HG02588 (cell line): ENCODE measurements around the gene ABR.
A peak's percentile ranks its signal among the peaks of the same experiment; 100 is the strongest.

Experiments used
- ATAC-seq: cut with Tn5 transposase; IDR thresholded peaks from one replicate; pipeline ENCODE4 v1.9.1; 2021; ENCODE audit warnings: mild to moderate bottlenecking, moderate library complexity; ENCODE audit not compliant: unreplicated experiment

Gene ABR

DNA sequence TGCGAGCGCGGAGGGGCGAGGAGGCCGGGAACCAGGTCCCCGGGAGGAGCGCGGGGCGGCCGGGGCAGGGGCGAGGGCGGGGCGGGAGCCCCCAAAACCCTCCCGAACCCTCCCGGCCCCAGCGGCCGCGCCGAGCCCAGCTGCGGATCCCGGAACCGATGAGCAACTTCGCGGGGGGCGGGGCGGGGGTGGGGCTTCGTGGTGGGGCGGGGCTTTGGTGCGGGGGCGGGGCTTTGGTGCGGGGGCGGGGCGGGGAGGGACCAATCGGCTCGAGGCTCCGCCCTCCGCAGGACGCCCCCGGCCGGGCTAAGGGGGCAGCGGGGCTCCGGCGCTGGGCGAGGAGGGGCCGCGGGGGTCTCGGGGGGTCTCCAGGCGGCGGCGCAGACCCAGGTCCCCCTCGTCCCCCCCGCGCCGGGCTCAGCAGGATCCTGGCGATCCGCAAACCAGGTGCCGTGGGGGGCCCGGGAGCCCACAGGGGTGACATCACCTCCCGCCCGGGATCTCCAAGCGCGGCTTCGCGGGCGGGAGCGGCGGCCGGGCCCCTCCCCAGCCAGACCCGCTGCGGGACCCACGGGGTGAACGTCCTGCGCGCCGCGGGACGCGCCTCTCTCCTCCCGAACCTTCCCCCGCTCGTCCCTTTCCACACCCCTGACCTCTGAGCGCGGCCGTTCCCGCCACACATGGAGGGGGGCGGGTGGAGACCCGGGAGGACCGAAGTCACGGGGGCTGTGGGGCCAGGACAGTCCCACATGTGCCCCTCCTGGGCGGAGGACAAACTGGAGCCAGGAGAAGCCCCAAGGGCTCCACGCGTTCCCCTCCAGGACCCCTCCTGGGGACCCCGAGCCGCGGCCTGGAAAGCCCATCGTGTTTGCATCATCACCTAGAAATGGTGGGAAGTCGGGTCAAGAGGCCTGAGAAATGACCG is at the start of gene ABR:
Gene ABR (minus strand): TSS at position 164 of the 925 bp plus-strand sequence. CDS start 254 bp downstream, outside the sequence.
- ATAC-seq, result no peak

DNA sequence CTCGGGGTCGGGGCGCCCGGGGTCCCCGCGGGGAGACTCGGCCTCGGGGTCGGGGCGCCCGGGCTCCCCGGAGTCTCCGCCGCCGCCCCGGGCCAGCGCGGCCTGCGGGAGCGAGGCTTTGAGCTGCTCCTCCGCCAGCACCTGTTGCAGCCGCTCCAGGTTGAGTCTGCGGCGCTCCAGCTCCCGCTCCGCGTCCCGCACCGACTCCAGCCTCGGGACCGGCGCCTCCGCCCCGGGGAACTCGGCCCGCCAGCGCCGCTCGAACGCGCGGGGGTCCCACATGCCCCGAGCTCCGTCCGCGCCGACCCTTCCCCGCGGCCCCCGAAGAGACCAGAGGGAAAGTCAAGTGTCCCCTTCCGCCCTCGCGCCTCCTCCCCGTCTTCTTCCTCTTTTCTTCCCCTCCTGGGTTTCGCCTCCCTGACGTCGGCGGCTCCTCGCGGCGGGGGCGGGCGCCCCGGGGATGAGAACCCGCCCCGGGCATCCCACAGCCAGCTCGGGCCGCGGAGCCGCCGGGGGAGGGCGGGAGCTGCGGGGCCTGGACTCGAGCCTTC is 49.6 kb upstream of the ABR start:
- ATAC-seq, result peak; percentile 48

DNA sequence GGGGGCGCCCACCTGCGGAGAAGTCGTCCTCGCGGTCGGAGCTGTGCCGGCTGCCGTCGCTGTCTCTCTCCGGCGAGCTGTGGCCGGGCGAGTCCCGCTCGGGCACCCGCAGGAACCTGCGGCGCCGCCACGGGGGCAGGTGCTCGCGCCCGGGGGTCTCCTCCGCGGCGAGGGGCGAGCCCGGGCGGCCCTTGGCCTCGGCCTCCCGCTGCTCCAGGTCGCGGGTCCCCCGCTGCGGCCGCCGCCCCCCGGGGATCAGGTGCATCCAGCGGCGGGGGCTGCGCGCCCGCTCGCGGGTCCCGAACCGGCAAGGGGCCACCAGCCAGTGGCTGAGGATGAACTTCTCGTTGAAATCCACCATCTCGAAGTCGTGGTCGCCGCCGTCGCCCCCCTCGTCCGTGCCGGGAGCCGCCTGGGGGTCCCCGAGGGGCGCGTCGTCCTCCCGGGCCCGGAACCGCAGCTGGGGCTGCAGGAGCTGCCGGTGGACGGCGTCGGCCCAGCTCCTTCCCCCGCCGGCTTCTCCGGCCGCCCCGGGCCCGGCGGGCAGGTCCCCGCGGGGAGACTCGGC is 49.1 kb upstream of the ABR start:
- ATAC-seq, result peak; percentile 13

DNA sequence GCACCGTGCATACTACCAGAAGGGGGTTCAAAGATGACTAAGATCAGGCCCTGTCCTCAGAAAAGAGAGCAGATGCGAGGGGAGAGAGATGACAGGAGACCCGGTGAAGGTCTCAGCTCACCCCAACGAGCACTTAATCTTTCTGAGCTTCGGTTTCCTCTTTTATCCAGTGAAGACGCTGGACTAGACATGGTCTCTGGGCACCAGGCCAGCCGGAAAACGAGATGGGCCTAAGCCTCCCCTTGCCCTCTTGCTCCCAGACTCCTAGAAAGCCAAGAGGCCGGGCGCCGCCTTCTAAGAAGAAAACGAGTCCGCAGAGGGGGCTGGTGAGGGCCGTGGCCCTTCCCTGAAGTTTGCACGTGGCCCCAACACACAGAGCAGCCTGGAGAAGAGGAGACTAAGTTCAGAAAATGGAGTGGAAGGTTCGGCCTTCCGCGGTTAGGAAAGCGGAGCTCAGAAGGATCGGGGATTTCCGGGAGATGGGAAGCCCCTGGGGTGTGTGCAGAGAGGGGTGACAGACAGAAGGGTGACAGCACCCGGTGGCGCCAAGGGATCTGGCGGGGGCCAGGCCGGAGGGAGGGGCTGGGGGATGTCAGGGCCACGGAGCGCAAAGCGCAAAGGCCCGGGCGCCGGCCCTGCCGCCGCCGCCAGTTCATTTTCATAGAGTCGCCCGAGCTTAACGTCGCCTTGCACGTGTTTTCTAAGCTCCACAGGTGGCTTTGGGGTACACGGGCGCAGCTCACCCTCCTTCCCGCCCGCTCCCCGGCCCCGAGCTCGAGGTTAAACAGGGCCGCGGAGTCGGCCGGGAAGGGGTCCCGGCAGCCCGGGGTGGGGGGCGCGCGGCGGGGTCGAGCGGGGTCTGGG is 48.4 kb upstream of the ABR start:
- ATAC-seq, result no peak

DNA sequence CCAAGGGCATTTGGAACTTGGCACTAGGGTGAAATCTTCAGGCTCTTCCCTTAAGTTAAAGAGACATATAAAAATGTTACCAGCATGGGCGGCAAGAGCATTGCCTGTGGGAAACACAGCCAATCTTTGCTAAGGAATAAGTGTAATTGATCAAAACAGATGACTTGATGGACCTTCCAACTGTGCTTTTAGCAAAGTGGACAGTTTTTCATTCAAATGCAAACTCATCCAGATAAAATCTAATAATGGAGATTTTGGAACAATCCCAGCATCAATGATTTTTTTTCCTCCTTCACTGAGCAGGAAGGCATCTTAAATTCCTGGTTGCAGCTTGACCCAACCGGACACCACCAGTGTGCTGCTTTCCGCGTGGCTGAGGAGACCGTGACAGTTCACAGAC is 47.6 kb upstream of the ABR start:
- ATAC-seq, result no peak

DNA sequence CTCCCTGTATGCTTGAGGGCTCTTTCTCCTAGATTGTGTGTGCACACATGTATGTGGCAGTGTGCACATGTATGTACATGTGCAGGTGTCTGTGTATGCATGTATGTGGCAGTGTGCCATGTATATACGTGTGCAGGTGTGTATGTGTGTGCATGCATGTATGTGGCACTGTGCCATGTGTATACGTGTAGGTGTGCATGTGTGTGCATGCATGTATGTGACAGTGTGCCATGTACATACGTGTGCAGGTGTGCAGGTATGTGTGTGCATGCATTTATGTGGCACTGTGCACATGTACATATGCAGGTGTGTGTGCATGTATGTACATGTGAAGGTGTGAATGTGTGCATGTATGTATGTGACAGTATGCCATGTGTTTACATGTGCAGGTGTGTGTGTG is 46.5 kb upstream of the ABR start:
- ATAC-seq, result no peak

DNA sequence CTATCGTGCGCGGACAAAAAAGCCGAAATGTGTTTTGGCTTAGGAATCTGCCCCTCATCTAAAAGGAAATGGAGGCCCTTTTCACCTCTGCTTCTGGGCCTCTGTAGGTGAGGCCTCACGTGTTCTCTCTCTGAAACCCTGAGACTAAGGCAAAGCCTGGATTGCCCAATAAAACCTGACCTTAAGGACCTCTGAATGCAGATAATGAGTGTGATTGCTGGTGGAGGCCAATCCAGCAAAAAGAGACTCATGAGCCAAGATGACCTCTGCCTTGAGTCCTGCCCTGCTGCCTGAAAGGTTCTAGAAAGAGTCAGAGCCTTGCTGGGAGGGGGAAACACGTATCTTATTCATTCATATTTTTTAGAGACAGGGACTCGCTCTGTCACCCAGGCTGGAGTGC is 44.5 kb upstream of the ABR start:
- no peak for ATAC-seq

DNA sequence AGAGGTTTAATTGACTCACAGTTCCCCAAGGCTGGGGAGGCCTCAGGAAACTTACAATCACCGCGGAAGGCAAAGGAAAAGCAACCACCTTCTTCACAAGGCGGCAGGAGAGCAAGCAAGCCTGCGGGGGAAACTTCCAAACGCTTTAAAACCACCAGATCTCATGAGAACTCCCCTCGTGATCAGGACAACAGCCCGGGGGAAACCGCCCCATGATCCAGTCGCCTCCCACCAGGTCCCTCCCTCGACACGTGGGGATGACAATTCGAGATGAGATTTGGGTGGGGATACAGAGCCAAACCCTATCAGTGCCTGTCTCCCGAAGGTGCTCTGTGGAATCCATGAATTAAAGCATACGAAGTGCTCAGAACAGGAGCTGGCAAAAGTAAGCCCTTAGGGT is 43.9 kb upstream of the ABR start:
- no peak for ATAC-seq

DNA sequence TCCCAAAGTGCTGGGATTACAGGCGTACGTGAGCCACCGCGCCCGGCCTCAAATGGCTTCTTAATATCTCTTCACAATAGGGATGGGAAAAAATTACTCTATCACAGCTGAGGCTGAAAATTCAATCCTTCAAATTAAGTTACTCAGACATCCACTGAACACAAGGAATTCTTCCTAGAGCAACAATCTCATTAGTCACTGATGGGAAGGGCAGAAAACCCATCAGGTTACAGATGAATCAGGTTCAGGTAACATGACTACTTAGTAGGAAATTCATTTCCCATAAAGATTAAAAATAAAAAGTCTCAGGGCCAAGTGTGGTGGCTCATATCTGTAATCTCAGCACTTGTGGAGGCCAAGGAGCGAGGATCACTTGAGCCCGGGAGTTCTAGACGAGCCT is 42.5 kb upstream of the ABR start:
- no peak for ATAC-seq

DNA sequence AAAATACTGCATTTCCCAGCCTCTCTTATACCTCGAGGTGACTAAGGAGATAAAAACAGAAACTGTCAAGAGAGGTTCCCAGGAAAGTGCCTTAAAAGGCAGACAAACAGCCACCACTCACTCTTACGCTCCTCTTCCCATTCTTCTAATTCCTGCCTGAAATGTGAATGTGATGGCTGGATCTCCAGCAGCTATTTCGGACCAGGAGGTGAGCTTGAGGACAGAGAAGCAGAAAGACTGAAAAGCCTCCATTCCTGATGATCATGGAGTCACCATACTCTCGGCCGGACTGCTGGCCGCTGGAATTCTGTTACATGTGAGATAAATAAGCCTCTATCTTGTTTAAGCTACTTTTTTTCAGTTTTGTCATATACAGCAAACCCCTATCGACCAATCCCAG is 41.4 kb upstream of the ABR start:
- no peak for ATAC-seq

DNA sequence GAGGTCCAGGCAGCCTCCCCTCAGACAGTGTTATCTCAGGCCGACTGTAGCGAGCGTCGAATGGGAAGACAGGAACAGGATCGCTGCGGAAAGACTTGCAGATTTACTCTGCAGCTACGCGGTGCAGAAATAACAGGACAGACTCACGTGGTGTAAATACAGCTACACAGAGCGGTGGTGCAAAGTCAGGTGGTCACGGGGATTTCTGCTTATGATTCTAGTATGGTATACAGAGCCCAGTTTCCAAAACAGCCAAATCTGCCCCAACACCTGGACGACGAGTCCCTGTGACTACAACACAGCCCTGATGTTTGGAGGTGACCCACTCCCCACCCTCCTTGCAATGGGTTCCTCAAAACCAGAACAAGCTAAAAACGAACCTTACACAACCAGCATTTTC is 40.6 kb upstream of the ABR start:
- ATAC-seq, result no peak

DNA sequence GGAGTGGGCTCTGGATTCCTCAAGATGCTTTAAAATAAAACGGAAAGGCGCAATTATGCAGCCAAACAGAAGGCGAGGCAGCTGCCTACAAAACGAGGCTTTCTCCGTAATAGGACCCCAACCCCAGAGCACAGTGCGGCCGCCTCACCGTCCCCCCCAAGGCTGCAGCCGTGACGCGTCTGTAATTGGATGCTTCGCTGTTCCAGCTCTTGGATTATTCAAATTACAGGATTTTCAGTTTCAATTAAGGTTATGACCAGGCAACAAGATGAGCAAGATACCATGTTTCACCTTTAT is 37.3 kb upstream of the ABR start:
- ATAC-seq, result no peak

DNA sequence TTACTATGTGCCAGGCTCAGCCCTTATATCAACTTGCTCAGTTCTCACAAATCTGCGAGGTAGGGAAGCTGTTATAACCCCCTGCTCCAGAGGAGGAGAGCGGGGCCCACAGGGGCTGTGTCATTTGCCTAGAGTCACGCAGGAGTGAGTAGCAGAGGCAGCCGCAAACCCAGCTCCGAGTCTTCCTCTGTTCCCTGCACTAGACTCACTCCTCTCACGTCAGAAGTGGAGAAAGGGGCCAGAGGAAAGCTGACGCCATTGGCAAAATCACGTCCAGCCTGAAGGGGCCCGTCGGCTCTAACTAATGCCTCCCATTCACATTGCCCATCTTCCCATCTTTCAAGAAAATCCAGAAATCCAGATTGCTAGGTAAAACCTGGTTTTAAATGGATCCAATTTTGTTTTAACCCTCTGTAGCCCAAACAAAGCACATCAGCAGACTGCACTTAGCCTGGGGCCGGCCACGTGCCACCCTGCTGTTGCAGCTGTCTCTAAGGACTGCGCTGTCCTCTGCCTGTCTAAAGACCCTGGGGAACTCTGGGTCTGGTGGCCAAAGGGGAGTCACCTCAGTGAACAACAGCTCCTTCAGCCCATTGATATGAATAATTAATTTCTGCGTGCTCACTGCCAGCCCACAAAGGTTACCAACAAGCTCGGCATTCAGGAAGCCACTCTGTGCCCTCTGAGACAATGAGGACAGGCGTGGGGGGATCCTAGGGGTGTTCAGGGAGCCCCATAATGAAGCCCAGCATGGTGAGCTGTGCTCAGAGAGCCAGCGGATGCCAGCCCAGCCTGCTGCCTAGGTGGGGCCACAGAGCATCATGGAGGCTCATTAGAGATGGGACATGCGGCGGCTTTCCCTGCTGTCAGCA is 36.7 kb upstream of the ABR start:
- ATAC-seq, result no peak

DNA sequence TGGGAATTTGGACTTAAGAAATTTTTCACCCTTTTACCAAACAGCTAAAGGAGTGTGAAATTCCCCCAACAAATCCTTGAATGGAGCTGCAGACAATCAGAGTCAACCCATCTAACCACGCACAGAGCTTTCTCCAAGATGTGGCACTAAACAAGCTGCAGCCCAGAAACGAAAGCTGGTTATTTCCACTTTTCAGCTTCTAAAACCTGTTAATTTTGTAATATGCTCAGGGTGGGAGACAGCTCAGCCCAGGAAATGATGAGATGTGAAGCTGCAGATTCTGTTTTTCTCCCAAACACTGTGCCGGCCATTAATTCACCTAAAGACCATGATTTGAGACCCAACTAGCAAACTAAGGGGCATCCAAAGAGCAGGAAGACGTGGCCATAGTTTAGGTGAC is 33.2 kb upstream of the ABR start:
- no peak for ATAC-seq

DNA sequence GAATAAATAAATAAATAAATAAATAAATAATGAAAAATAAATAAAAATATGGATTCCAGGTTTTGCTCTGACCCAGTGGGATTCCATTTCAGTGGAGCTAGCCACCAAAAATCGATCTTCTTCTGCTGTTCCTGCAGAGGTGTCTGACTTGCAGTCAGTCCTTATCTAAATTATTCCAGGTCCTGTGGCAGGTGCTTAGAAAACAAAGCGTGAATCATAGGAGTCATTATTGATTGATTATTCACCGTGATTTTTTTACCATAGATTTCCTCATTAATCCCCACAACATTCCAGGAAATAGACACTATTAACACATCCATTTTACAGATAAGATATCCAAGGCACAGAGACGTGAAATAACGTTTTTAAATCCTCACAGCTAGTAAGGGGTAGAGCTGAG is 31.5 kb upstream of the ABR start:
- ATAC-seq, result no peak

DNA sequence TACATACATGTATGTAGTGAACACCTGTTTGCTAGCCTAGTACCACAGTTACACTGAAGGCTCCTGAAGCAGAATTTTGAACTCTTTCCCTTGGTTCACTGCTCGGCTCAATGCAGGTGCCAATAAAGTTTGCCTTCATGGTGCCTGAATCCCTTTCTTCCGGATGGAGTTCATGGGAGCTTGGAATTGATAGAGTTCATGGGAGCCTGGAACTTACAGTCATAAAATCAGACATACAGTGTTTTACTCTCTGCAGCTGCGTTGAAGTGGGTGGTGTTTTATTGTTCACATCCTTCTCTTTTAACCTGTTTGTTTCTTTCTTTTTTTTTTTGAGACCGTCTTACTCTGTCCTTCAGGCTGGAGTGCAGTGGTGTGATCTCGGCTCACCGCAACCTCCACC is 29.2 kb upstream of the ABR start:
- no peak for ATAC-seq

DNA sequence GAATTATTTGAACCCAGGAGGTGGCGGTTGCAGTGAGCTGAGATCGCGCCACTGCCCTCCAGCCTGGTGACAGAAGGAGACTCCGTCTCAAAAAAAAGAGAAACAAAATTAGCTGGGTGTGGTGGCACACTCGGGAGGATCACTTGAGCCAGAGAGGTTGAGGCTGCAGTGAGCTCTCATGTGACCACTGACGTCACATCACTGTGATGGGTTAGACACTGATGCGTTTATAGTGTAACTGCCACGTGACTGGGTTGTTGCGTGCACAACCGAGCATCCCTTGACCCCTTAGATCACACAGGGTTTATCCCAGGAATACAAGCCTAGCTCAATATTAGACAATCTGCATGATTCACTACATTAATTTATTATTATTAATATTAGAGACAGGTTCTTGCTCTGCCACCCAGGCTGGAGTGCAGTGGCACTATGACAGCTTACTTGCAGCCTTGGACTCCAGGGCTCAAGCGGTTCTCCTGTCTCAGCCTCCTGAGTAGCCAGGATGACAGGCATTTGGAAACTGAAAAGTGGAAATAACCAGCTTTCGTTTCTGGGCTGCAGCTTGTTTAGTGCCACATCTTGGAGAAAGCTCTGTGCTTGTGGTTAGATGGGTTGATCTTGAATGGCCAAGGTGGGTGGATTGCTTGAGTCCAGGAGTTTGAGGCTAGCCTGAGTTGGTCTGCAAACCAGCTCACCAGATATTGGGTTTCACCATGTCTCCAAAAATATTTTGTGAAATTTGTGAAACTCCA is 26.4 kb upstream of the ABR start:
- no peak for ATAC-seq

DNA sequence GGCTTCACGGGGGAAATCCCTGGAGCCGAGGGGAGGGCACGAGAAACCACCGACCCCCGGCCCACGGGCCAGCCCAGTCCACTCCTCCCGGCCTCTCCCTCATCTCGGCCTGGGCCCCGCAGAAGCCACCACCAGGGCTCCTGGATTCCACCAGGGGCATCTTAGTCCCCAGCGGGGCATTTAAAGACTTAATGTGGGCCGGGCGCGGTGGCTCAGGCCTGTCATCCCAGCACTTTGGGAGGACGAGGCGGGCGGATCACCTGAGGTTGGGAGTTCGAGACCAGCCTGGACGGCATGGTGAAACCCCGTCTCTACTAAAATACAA is 24.1 kb upstream of the ABR start:
- ATAC-seq, result no peak

DNA sequence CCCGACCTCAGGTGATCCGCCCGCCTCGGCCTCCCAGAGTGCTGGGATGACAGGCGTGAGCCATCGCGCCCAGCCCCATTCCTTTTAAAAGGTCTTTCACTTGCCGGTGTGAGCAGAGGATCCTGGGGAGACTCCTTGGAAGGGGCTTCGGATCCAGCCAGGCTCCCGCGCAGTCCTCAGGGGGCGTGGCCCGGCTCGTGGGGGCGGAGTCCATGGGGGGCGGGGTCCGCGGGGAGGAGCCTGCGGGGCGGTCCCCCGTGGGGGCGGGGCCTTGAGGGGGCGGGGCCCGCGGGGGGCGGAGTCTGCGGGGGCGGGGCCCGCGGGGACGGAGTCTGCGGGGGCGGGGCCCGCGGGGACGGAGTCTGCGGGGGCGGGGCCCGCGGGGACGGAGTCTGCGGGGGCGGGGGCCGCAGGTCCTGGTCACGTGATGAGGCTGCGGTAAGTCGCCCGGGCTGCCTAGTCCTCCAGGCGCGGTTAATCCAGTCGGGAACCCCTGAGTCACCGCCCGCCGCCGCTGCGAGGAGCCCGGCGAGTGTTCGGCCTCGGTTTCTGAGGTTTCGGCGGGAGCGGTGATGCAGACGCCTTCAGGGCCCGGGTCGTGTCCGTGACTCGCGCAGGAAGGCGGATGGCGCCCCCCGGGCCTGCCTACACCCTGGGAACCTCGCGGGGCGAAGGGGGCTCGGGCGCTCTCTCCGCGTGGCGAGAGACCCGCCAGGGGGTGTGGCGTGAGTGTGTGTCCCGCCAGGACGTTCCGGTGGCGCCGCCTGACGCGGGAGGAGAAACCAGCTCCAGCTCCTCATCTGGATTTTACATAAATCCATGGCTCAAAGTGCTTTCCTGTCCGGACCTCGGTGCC is 23.6 kb upstream of the ABR start:
- no peak for ATAC-seq
